PFSK-1 (cell line): ENCODE measurements around the gene ZNF786.

Experiments used
- FOXP2 ChIP-seq: optimal IDR thresholded peaks from 2 replicates; pipeline ENCODE3; 2011; ENCODE audit warnings: borderline replicate concordance, control low read depth, inconsistent platforms; ENCODE audit not compliant: insufficient read depth; ENCODE audit errors: extremely low read length, extremely low read depth
- POLR2AphosphoS5 ChIP-seq: IDR thresholded peaks from 2 replicates; pipeline ENCODE4 v1.6.1; 2012; ENCODE audit warnings: low read depth, mild to moderate bottlenecking, control low read depth, low read length, moderate library complexity
- SIN3A ChIP-seq: IDR thresholded peaks from 2 replicates; pipeline ENCODE4 v1.6.1; 2012; ENCODE audit warnings: mild to moderate bottlenecking, low read length, moderate library complexity, borderline replicate concordance; ENCODE audit not compliant: insufficient read depth
- TAF1 ChIP-seq: IDR thresholded peaks from 2 replicates; pipeline ENCODE4 v1.6.1; 2012; ENCODE audit warnings: low read length, control low read depth, borderline replicate concordance; ENCODE audit not compliant: insufficient read depth
- TF ChIP-seq, protein P1 (sequence below), 2 experiments: IDR thresholded peaks; 2 replicates each; pipeline versions ENCODE4 v1.6.1 to v1.8.0; 2011 to 2012; ENCODE audit warnings: low read depth in 2 of 2, low read length in 2 of 2, control low read depth in 1 of 2, inconsistent platforms in 1 of 2, mild to moderate bottlenecking in 1 of 2, moderate library complexity in 1 of 2; ENCODE audit not compliant: insufficient read depth in 1 of 2

ZNF786 gene

DNA sequence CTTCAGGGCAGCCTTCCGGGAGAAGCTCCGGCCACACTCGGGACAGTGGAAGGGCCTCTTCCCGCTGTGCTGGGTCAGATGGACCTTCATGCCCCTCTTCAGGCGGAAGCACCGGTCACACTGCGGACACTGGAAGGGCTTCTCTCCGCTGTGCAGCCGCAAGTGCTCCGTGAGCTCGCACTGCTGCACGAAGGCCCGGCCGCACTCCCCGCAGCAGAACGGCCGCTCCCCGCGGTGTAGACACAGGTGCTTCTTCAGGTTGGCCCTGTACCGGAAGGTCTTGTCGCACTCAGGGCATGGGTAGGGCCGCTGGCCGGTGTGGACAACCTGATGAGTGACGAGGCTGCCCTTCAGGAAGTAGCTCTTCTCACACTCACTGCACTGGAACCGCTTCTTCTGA, 14.2 kb upstream of the ZNF786 start:
- TF ChIP-seq TAF1 (no peak), SIN3A (no peak), POLR2AphosphoS5 (no peak), FOXP2 (no peak)
- TF ChIP-seq, protein P1, sequence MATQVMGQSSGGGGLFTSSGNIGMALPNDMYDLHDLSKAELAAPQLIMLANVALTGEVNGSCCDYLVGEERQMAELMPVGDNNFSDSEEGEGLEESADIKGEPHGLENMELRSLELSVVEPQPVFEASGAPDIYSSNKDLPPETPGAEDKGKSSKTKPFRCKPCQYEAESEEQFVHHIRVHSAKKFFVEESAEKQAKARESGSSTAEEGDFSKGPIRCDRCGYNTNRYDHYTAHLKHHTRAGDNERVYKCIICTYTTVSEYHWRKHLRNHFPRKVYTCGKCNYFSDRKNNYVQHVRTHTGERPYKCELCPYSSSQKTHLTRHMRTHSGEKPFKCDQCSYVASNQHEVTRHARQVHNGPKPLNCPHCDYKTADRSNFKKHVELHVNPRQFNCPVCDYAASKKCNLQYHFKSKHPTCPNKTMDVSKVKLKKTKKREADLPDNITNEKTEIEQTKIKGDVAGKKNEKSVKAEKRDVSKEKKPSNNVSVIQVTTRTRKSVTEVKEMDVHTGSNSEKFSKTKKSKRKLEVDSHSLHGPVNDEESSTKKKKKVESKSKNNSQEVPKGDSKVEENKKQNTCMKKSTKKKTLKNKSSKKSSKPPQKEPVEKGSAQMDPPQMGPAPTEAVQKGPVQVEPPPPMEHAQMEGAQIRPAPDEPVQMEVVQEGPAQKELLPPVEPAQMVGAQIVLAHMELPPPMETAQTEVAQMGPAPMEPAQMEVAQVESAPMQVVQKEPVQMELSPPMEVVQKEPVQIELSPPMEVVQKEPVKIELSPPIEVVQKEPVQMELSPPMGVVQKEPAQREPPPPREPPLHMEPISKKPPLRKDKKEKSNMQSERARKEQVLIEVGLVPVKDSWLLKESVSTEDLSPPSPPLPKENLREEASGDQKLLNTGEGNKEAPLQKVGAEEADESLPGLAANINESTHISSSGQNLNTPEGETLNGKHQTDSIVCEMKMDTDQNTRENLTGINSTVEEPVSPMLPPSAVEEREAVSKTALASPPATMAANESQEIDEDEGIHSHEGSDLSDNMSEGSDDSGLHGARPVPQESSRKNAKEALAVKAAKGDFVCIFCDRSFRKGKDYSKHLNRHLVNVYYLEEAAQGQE (IDR thresholded peaks at IDR 0.05; ENCODE audit: insufficient read depth in 1 of 2, low read depth in 2 of 2, low read length in 2 of 2), result no peak

DNA sequence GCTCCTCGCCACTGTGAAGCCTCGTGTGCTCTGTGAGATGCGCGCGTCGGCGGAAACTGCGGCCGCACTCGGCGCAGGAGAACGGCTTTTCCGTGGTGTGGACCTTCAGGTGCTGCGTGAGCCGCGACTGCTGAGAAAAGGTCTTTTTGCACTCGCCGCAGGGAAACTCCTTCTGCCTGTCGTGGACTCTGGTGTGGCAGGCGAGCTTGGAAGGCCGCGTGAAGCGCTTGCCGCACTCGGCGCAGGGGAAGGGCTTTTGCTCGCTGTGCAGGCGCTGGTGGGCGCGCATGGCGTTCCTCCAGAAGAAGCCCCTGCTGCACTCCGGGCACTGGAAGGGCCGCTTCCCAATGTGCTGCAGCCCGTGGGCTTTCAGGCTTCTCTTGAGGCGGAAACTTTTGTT, 13.7 kb upstream of the ZNF786 start:
- no peak for TF ChIP-seq TAF1
- no peak for TF ChIP-seq SIN3A
- no peak for TF ChIP-seq POLR2AphosphoS5
- TF ChIP-seq FOXP2, result no peak
- TF ChIP-seq, protein P1 (IDR thresholded peaks at IDR 0.05; ENCODE audit: insufficient read depth in 1 of 2, low read depth in 2 of 2, low read length in 2 of 2), result no peak

DNA sequence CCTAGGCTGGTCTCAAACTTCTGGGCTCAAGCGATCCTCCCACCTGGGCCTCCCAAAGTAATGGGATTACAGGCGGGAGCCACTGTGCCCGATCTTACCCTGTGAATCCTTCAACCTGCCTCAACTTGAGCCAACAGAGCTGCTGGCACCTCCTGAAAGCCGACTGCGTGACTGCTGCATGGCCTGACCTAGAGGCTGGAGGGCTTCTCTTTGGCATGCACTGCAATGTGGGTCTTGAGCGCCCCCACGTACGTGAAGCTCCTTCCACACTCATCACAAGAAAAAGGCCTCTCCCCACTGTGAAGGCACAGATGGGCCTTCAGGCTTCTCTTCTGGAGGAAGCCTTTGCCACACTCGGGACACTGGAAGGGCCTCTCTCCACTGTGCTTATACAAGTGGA, 12.9 kb upstream of the ZNF786 start:
- TF ChIP-seq, protein P1 (IDR thresholded peaks at IDR 0.05; ENCODE audit: insufficient read depth in 1 of 2, low read depth in 2 of 2, low read length in 2 of 2), result no peak

DNA sequence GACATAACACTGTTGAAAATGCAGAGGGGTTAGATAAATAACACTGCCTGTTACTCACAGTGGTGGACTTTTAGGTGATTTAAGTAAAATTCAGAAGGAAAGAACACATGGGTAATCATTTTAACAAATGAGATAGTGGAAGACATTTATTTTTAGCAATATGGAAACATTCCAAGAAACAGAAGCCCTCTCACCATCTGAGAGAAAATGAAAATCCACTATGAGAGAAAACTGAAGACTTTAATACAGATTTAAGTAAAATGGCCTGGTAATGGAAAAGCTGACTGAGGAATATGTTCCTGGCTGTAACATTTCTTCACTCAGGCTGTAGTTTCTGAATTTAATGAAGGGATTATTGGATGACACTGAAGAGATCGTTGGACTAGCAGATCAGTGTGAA, 12.1 kb upstream of the ZNF786 start:
- TF ChIP-seq TAF1 (no peak), SIN3A (no peak), POLR2AphosphoS5 (no peak), FOXP2 (no peak)
- TF ChIP-seq, protein P1 (IDR thresholded peaks at IDR 0.05; ENCODE audit: insufficient read depth in 1 of 2, low read depth in 2 of 2, low read length in 2 of 2), result no peak

DNA sequence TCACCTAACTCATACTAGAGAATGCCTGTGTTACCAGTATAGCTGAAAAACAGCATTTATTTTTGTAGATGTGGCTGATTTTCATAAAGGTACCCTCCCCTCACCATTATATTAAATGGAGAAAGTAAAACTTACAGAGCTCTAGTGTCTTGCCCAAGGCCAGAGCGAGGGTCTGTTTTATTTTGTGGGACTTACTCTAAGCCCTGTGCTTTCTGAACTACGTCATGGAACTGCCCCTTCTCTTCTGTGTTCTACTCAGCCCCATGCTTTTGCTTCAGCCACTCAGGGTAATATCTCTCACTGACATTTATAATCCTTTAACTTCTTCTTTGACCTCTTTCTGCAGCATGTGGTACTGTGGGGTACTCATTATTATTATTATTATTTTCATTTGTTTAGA, 10.3 kb upstream of the ZNF786 start:
- TF ChIP-seq, protein P1 (IDR thresholded peaks at IDR 0.05; ENCODE audit: insufficient read depth in 1 of 2, low read depth in 2 of 2, low read length in 2 of 2), result no peak
- no peak for TF ChIP-seq TAF1
- no peak for TF ChIP-seq POLR2AphosphoS5
- no peak for TF ChIP-seq SIN3A
- no peak for TF ChIP-seq FOXP2
